GM12872 (cell line): Measurements from ENCODE around the gene CHSY3.

Experiments
- CTCF ChIP-seq: IDR thresholded peaks from 3 replicates; pipeline ENCODE4 v1.5.1; 2011; ENCODE audit warnings: low read depth, mild to moderate bottlenecking, low read length, moderate library complexity; ENCODE audit not compliant: insufficient read depth

Gene CHSY3

GRCh38 chr5:130183115-130183514 is 278.9 kb downstream of the CHSY3 start:
- no peak for TF ChIP-seq CTCF

DNA sequence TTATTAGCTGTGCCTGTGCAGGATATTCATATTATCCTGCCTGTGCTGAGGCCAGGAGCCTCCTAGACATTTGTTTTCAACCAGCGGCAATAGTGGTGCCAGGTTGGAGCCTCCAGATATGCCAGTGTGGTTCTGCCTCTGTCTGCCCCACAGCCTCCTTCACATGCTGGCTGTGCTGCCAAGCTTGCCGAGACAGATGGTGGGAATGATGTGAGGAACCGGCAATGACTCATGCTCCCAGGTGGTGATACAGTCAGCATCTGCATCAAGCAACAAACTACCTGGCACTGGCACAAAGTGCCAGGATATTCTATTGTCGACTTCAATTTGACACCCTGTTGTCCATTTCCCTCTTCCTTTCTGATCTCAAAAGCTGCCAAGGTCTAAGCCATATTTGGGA is 285.7 kb downstream of the CHSY3 start:
- no peak for TF ChIP-seq CTCF

GRCh38 chr5:130198927-130199326 is 294.7 kb downstream of the CHSY3 start:
- TF ChIP-seq CTCF, result peak; percentile 64

- no peak for TF ChIP-seq CTCF
Measured at GRCh38 chr5:130206686-130207085, 302.4 kb downstream of the CHSY3 start.

DNA sequence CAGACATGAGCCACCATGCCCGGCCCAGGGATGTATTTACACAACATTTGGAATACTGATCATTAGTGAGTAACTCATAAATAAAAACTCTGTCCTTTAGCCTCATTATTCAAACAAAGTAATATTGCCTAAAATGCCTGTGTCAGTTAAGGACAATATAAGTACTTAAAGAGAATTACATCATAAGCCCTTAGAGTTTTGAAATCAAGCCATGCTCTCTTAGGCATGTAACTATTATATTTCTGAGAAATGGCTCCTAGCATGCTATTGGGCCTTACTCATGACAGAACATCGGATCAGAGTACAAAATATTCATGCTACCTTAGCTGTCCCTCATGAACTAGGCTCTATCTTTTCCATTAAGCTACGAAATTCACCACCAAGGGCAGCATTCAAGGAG is 309.3 kb downstream of the CHSY3 start:
- TF ChIP-seq CTCF, result no peak

- no peak for TF ChIP-seq CTCF
Measured at GRCh38 chr5:130216286-130216685, 312.0 kb downstream of the CHSY3 start.

DNA sequence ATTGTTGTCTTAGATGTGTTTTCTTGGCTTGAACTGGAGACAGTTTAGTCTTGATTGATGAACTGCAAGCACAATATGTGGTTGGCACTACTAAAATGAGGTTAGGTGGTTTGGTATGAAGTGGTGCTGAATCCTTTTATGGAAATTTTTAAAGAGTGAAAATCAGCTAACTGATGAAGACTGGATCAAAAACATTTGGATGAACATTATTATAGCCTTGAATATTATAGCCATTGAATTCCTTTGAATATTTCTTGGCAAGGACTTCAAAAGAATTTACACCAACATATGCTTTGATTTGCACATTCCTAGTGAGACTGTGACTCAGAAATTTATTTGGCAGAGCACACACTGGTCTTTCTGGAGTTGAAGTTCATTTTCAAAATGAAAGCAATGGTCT is 318.3 kb downstream of the CHSY3 start:
- no peak for TF ChIP-seq CTCF

DNA sequence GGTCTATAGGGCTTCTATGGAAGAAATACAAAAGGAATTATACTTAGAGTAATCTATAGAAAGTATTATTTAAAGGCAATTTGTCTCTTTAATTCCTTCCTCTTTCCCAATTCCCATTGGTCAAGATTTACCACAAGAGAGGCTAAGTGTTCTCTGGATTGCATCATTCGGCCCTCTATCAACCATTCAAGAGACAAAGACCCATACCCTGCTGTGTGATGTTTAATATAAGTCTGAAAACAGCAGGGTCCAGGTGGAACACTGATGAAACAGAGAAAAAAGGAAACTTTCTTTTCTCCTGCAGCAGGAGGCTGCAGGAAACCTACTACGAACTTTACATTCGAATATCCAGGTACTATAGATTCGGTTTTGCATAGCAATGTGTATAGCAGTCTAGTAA is 323.4 kb downstream of the CHSY3 start:
- TF ChIP-seq CTCF, result no peak
